Keratinocyte (primary cell): Measurements from ENCODE around the gene WDR45B. TPM values are rescaled to one million over a fixed set of nuclear protein-coding genes. Genes with fewer than 3 reads are reported as not detected.

Source experiments
- DNase-seq: peaks from one replicate; pipeline ENCODE4 v3.0.0-alpha.2; 2011; ENCODE audit warnings: low read depth, missing footprints, low spot score
- FAIRE-seq: peaks from 2 replicates; lab custom pipeline; 2011; peaks lifted over from hg19 to GRCh38; lab: Jason Lieb, UNC
- H2AFZ ChIP-seq: 2 replicates; pipeline ENCODE4 v1.6.0; 2012; ENCODE audit warnings: low read length, control low read depth, inconsistent platforms; ENCODE audit not compliant: control insufficient read depth
- H3K27ac ChIP-seq: 2 replicates; pipeline ENCODE4 v1.5.1; 2011; ENCODE audit warnings: low read length; ENCODE audit not compliant: control insufficient read depth, insufficient read depth
- H3K27me3 ChIP-seq: 3 replicates; pipeline ENCODE4 v1.6.0; 2011; ENCODE audit warnings: low read length; ENCODE audit not compliant: control insufficient read depth, insufficient read depth; ENCODE audit errors: extremely low read depth
- H3K36me3 ChIP-seq, 2 experiments: 2 replicates in 1 of 2; 3 replicates in 1 of 2; pipeline ENCODE4 v1.5.1; 2011; ENCODE audit warnings: low read length in 2 of 2, mild to moderate bottlenecking in 1 of 2; ENCODE audit not compliant: control insufficient read depth in 2 of 2, insufficient read depth in 2 of 2; ENCODE audit errors: extremely low read depth in 1 of 2
- H3K4me1 ChIP-seq: 3 replicates; pipeline ENCODE4 v1.5.1; 2011; ENCODE audit warnings: low read length; ENCODE audit not compliant: control insufficient read depth, insufficient read depth; ENCODE audit errors: extremely low read depth
- H3K4me2 ChIP-seq: 3 replicates; pipeline ENCODE4 v1.6.0; 2011; ENCODE audit warnings: low read depth, low read length; ENCODE audit not compliant: control insufficient read depth, insufficient read depth; ENCODE audit errors: extremely low read depth
- H3K4me3 ChIP-seq, 3 experiments: fragments of 200-600 bp in 1 of 3; sonication (generic) in 1 of 3; 2 replicates in 2 of 3; 3 replicates in 1 of 3; pipeline ENCODE4 v1.5.1; 2011 to 2016; ENCODE audit warnings: low read length in 3 of 3, mild to moderate bottlenecking in 3 of 3, control low read depth in 2 of 3, inconsistent platforms in 1 of 3, low read depth in 1 of 3, mixed read lengths in 1 of 3, mixed run types in 1 of 3, moderate library complexity in 1 of 3; ENCODE audit not compliant: control insufficient read depth in 2 of 3, insufficient read depth in 2 of 3; ENCODE audit errors: extremely low read depth in 1 of 3
- H3K79me2 ChIP-seq: 2 replicates; pipeline ENCODE4 v1.6.0; 2012; ENCODE audit warnings: low read length; ENCODE audit not compliant: control insufficient read depth, insufficient read depth
- H3K9ac ChIP-seq: 3 replicates; pipeline ENCODE4 v1.6.0; 2011; ENCODE audit warnings: low read length; ENCODE audit not compliant: control insufficient read depth, insufficient read depth; ENCODE audit errors: extremely low read depth
- H3K9me1 ChIP-seq: 3 replicates; pipeline ENCODE4 v1.6.0; 2011; ENCODE audit warnings: low read length; ENCODE audit not compliant: control insufficient read depth, insufficient read depth; ENCODE audit errors: extremely low read depth
- H3K9me3 ChIP-seq: 2 replicates; pipeline ENCODE4 v1.5.1; 2012; ENCODE audit warnings: low read depth, low read length; ENCODE audit not compliant: control insufficient read depth
- H4K20me1 ChIP-seq: 3 replicates; pipeline ENCODE4 v1.6.0; 2011; ENCODE audit warnings: low read length; ENCODE audit not compliant: control insufficient read depth, insufficient read depth; ENCODE audit errors: extremely low read depth
- CTCF ChIP-seq, 3 experiments: IDR thresholded peaks in 1 of 3; conservative IDR thresholded peaks in 1 of 3; optimal IDR thresholded peaks in 1 of 3; 2 replicates in 2 of 3; 3 replicates in 1 of 3; pipeline versions ENCODE3 to v1.5.1; 2011; ENCODE audit warnings: low read length in 3 of 3, mild to moderate bottlenecking in 3 of 3, moderate library complexity in 2 of 3, control low read depth in 1 of 3, inconsistent platforms in 1 of 3; ENCODE audit not compliant: insufficient read depth in 2 of 3; ENCODE audit errors: extremely low read depth in 1 of 3
- EZH2 ChIP-seq: IDR thresholded peaks from one replicate; pipeline ENCODE4 v1.6.1; 2012; ENCODE audit warnings: inconsistent platforms, mild to moderate bottlenecking, low read length, moderate library complexity
- dilution Hi-C: fragments of 300-500 bp; cut with MboI; formaldehyde crosslinking; loops from one replicate; pipeline ENCODE4 v1.7.0; 2020; ENCODE audit warnings: low sequenced_read_pairs; ENCODE audit not compliant: extremely low pct_ligation_motif_present
- polyA plus RNA-seq, 5 experiments: library from polyadenylated mRNA; depleted of rRNA in 3 of 5; stranded (reverse) in 3 of 5; stranded (forward) in 1 of 5; unstranded in 1 of 5; fragments of >200 nt; gene quantifications; 1 replicate in 1 of 5; 2 replicates in 3 of 5; 3 replicates in 1 of 5; pipeline versions ENCODE4 v1.2.1 to v1.2.3, GENCODE V29; 2011 to 2012; ENCODE audit warnings: missing spikeins in 2 of 5, low read depth in 1 of 5, low replicate concordance in 1 of 5

WDR45B gene
- polyA plus RNA-seq, 1 donor (not counting 4 experiments of a cell fraction or from before 2014, with no cell fraction given) = 77.2 TPM

GRCh38 chr17:82678265-82678891 lies 30.1 kb upstream of the WDR45B start:
- no peak overlapping the region for H3K4me2 ChIP-seq
- H3K36me3 ChIP-seq = no peaks in the 10 kb centered on the region
- H3K9ac ChIP-seq = no peak overlapping the region
- TF ChIP-seq EZH2 = no peak
- TF ChIP-seq CTCF (optimal IDR thresholded peaks at IDR 0.05 in 1 of 3, IDR thresholded peaks at IDR 0.05 in 1 of 3, conservative IDR thresholded peaks at IDR 0.05 in 1 of 3; ENCODE audit: extremely low read depth in 1 of 3, insufficient read depth in 2 of 3, low read length in 3 of 3) = no peak
- no peaks in the 10 kb centered on the region for H3K9me1 ChIP-seq
- no peak overlapping the region for H3K27ac ChIP-seq
- no peaks in the 10 kb centered on the region for H4K20me1 ChIP-seq
- no peak overlapping the region for H2AFZ ChIP-seq
- no peaks in the 10 kb centered on the region for H3K9me3 ChIP-seq
- no peaks in the 10 kb centered on the region for H3K4me1 ChIP-seq
- H3K27me3 ChIP-seq = no peaks in the 10 kb centered on the region
- no peak overlapping the region for H3K4me3 ChIP-seq
- FAIRE-seq = no peak
- dilution Hi-C loops = no loop called here
- no peak for DNase-seq
- no peaks in the 10 kb centered on the region for H3K79me2 ChIP-seq

- Histone ChIP-seq H3K9me1 (no peaks in the 10 kb centered on the region), H3K79me2 (no peaks in the 10 kb centered on the region), H4K20me1 (no peaks in the 10 kb centered on the region), H3K36me3 (no peaks in the 10 kb centered on the region), H2AFZ (no peak overlapping the region), H3K4me2 (no peak overlapping the region), H3K27me3 (no peaks in the 10 kb centered on the region), H3K4me1 (no peaks in the 10 kb centered on the region), H3K4me3 (no peak overlapping the region), H3K27ac (no peak overlapping the region), H3K9me3 (no peaks in the 10 kb centered on the region), H3K9ac (no peak overlapping the region)
- dilution Hi-C loops = no loop called here
- TF ChIP-seq EZH2 = no peak
- no peak for TF ChIP-seq CTCF (optimal IDR thresholded peaks at IDR 0.05 in 1 of 3, IDR thresholded peaks at IDR 0.05 in 1 of 3, conservative IDR thresholded peaks at IDR 0.05 in 1 of 3; ENCODE audit: extremely low read depth in 1 of 3, insufficient read depth in 2 of 3, low read length in 3 of 3)
- FAIRE-seq (no peak), DNase-seq (no peak)
Measured at GRCh38 chr17:82677353-82677925, 29.2 kb upstream of the WDR45B start.
